HG03342 (cell line): ENCODE data around the gene POLDIP2.
"Not testable (repeated sequence)": the region's sequence is repeated elsewhere in the genome, so short reads cannot be mapped to it uniquely, and the experiment has no call there.

Experiments used
- ATAC-seq: cut with Tn5 transposase; IDR thresholded peaks from one replicate; pipeline ENCODE4 v1.9.1; 2021; ENCODE audit warnings: mild to moderate bottlenecking, moderate library complexity; ENCODE audit not compliant: unreplicated experiment

Gene POLDIP2

DNA sequence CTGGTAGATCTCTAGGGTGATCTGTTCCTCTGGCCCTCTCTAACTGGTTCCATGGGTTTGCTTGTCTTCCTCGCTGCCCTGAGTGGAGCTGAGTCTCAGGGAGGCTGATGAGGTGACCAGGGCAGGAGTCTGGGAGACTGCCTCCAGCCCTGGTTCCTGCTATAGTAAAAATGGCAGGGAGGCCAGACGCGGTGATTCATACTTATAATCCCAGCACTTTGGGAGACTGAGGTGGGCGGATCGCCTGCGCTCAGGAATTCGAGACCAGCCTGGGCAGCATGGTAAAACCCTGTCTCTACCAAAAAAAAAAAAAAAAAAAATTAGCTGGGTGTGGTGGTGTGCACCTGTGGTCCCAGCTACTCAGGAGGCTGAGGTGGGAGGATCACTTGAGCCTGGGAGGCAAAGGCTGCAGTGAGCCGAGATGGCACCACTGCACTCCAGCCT lies 18.5 kb downstream of the POLDIP2 start:
- ATAC-seq, result not testable (repeated sequence)

DNA sequence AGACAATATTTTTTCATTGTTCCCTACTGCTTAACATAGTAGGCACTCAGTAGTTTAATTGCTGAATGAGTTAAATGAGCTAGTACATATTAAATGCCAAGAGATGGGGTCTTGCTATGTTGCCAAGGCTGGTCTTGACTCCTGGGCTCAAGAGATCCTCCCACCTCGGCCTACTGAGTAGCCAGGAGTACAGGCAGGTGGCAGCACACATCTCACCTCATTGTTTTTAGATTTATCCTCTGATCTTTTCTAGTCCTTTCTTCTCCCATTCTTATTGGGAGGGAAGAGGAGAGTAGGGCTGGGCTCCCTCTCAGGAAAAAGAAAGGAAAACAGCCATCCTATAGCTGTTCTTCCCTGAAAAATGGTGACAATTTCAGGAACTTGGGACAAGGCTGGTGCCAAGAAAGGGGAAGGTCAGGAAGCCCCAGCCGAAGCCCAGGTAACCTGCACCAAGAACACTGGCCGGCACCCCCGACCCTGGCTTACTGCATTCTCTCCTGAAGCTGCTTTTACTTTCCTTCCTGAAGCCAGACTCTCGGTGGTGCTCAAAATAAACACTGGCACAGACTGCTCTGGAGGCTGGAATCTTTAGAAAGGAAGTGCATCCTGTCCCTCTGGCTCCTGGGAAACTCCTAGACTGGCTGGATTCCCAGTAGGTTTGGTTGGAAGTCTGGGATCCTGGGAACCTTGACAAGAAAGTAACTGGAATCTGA lies 19.1 kb downstream of the POLDIP2 start:
- ATAC-seq, result no peak

- no peak for ATAC-seq
Observed at GRCh38 chr17:28335959-28336871, 21.1 kb downstream of the POLDIP2 start.

DNA sequence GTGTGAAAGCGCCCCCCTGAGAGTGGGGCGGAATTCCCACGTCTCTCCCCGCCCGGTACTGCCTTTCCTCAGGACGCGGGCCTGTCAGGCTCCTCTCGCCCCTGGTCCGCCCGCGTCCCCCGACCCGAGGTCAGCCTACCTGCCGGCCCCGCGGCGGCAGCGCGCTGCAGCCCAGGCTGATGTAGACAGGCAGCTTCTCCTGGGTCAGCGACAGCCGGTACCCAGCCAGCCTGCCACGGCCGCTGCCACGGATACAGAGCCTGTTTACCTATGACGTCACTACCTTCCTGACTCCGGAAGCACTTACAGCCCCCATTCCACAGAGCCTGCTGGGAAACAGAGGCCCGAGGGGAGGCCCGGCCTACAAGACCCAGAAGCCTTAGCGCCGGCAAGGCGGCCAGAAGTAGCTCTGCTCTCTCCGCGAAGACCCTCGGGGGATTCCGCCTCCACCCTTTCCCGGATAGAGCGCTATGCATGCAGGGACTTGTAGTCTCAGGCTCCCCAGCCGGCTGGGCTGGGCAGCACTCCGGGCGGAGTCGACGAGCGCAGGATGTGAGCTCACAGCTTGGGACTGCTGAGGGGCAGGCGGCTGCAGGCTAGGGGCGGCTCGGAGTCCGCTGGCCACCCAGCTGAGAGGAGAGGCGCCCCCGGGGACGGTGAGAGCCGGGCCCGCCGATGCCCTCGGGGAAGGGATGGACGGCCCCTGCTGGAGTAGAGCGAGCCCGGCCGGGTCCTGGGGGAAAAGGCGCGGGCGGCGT lies 21.9 kb downstream of the POLDIP2 start, which contains the start of the genes IFT20 and TNFAIP1:
IFT20 (minus strand) TSS at position 272 of the 758 bp plus-strand sequence. CDS start 3,487 bp downstream, outside the sequence.
TNFAIP1 (plus strand) TSS at position 561 of the 758 bp plus-strand sequence. CDS start 3,761 bp downstream, outside the sequence.
- ATAC-seq, result peak; percentile 95

DNA sequence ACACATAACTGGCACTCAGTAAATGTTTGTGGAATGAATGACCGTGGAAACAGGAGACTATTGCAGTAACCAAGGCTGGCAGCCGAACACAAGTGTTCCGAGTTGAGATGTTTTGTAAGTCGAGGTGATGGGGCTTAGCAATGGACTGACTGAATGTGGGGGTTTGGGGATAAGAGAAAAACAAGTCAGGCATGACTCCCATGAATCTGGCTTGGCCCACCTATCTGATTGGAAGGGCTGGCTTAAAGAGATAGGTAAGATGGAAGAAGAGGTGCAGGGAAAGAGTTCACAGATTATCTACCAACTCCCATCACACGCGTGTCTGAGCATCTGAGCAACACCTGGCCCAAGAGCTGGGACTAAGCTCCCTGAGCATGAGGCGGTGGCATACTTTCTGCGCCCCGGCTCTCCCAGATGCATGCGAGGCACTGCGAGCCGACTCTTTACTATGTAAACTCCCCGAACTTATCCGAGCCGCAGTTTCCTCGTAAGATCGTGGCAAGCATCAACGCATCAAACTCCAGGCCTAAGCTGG lies 22.6 kb downstream of the POLDIP2 start:
- no peak for ATAC-seq

DNA sequence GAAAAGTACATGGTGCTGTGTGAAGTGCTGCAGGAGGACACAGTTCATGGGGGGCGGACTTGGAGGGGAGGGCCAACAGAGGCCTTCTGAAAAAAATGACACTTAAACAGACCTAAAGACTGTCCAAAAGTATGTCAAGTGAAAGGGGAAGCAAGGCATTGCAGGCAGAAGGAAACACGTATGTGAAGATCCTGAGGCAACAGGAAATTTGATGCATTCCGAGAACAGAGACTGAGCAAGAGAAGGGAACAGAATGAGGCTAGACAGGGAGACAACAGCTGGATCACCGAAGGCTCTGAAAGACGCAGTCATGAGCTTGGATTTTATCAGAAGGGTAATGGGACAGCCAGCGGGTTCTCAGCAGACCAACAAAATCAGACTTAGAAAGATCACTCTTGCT lies 23.2 kb downstream of the POLDIP2 start:
- no peak for ATAC-seq

DNA sequence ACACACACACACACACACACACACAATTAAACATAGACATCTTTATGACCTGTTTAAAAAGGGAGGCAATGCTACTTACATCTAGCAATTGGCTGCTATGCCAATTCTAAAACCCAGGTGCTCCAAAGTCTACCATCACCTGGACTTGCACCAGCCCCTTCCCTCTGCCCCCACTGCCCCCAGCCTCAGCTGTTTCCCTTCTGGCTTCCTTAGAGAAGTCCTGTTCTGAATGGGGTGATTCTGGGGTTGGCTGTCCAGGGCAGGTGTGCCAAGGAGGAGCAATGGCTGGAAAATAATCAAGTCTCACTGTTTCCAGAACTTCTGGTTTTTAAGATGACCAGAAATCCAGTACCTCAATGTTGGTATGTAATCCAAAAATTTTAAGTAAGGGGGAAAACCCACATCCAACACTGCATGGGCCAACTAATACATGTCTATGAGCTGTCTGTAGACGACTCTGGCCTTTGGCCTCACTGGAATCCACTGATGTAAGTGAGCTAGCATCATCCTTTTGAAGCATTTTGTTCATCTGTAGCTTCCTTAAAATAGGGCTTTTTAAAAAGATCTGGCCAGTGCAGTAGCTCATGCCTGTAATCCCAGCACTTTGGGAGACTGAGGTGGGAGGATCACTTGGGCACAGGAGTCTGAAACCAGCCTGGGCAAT lies 24.1 kb downstream of the POLDIP2 start:
- ATAC-seq, result no peak

- ATAC-seq, result no peak
Observed at GRCh38 chr17:28331891-28332420, 25.4 kb downstream of the POLDIP2 start.

GRCh38 chr17:28330671-28331070 lies 26.7 kb downstream of the POLDIP2 start:
- ATAC-seq, result no peak

DNA sequence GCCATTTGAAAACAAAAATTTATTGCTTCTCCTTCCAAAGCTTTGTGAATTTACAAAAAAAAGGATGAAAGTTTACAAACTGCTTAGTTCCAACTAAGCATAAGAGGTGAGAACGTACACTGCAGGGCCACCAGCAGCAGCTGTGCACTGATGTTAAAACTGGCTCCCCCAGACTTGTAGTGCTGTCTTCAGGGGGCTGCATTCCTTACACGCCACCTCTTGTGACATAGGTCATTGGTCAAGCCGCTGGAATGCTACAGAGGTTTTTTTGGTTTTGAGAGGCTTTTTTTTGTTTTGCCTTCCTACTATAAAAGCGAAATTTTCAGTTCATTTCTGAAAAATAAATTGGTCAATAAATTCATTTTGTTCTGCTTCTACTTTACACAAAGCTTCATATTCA lies 29.0 kb downstream of the POLDIP2 start:
- no peak for ATAC-seq

DNA sequence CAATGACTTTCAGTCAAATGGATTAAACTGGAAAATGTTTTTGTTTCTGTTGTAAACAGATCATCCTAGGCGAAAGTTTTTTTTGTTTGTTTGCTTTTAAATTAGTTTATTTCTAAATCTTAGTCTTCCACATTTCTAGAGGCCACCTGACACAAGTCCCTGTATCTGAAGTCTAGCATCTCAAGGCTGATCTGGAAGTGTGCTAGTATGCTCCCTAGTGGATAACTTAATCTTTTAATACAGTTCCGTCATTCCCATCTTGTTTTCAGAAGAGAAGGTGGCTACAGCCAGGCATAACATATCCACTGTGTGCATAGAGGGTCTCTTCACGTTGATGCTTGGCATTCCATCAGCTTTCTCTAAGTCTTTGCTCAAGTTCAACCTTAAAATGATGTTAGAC lies 29.6 kb downstream of the POLDIP2 start:
- ATAC-seq, result no peak

DNA sequence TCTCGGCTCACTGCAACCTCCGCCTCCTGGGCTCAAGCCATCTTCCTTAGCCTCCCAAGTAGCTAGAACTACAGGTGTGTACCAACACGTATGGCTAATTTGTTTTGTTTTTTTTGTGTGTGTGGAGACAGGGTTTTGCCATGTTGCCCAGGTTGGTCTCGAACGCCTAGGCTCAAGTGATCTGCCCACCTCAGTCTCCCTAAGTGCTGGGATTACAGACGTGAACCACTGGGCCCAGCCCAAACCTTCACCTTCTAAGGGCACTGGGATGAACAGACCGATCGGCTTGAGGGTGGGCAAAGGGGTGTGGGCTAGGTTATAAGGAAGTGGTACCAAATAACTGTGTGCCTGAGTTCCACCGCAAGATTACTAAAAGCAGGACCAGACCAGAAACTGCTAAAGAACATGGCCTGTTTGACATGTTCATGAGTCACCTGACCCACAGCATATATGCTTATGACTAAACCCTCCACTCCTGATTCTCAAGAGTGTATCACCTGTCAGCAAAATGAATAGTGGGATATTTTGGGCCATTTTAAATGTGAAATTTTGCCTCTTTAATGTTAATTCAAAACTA lies 30.2 kb downstream of the POLDIP2 start:
- ATAC-seq, result no peak

DNA sequence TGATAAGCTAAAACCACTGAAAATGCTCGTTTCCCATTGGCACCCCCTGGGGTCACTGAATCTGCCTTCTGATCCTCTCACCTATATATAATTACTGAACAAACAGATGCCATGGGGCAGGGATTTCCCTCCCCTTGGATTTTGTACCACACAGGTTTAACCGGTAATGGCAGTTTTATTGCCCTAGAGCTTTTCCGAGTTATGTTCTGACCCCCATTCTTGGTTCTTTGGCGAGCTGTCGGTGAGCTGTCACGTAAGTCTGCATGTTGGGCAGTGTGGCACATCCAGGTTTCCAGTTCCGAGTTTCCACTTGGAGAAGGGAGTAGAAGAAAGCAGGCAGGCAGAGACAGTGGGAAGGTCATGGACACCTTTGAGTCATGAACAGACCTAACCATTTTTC lies 31.2 kb downstream of the POLDIP2 start:
- no peak for ATAC-seq

DNA sequence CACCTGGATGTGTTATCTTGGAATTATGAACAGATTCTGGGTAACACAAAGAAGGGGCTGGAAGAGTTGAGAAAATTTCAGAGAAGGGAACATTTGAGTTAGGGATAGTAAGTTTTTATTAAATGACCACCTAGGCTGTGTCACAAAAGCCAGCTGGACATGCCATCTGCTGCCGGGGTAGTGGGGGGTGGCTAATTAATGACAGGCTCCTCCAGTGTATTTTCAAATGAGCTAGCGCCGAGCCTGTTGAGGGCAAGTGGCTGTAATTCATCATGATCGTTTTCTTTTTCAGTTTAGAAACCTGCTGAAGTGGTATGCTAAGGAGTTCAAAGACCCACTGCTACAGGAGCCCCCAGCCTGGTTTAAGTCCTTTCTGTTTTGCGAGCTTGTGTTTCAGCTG lies 32.1 kb downstream of the POLDIP2 start:
- ATAC-seq, result no peak

- no peak for ATAC-seq
Observed at GRCh38 chr17:28324781-28325180, 32.5 kb downstream of the POLDIP2 start.

GRCh38 chr17:28324267-28324745 lies 33.0 kb downstream of the POLDIP2 start:
- ATAC-seq, result no peak

DNA sequence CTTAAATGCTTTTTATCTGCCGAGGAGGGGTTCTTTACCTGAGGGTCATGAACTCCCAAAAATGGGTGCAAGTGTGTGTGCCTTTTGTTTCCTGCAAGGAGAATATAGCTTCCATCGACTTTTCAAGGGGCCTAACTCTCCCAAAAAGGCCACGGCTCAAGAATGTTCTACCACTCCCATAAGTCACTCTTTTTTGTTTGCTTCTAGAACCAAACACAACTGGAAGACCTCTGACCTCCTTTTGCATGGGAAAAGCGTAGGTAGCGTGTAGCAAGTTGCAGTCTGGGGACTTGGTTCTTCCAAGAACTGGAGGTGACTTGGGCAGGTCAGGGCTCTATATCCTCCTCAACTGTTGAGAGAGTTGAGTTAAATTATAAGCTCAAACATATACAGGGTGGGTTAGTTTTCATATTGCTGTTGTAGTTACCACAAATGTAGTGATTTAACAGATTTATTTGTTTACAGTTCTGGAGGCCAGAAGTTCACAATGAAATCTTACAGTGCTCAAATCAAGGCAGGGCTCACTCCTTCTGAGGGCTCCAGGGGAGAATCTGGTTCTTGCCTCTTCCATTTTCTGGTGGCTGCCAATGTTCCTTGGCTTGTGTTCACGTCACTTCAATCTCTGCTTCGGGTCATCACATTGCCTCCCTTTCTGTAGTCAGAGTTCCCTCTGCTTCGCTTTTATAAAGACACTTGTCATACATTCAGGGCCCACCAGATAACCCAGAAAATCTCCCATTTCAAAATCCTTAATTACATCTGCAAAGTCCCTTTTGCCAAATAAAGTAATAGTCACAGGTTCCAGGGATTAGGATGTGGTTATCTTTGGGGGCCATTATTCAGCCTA lies 36.9 kb downstream of the POLDIP2 start:
- no peak for ATAC-seq

GRCh38 chr17:28319598-28319935 lies 37.8 kb downstream of the POLDIP2 start:
- ATAC-seq, result no peak
